BJ (cell line): ENCODE results near the gene GGCT. TPM values are rescaled to one million over a fixed set of nuclear protein-coding genes. Genes with fewer than 3 reads are reported as not detected.

Source experiments
- CTCF ChIA-PET: fragments of 350-600 bp; formaldehyde crosslinking; extraction: SDS; loops from one replicate; lab custom pipeline; 2021; ENCODE audit warnings: antibody characterized with exemption, inconsistent platforms; lab: Yijun Ruan, JAX
- POLR2A ChIA-PET: fragments of 300-600 bp; sonication (Branson Sonifier 250); formaldehyde crosslinking; extraction: SDS; loops from one replicate; lab custom pipeline; 2021; ENCODE audit warnings: antibody characterized with exemption; lab: Charles Lee
- DNase-seq: peaks from one replicate; pipeline ENCODE4 v3.0.0-alpha.2; 2011; ENCODE audit warnings: low read depth
- H3K27me3 ChIP-seq: 2 replicates; pipeline ENCODE4 v1.6.0; 2011; ENCODE audit warnings: low read length; ENCODE audit not compliant: control insufficient read depth, insufficient read depth
- H3K36me3 ChIP-seq: 2 replicates; pipeline ENCODE4 v1.5.1; 2011; ENCODE audit warnings: low read length; ENCODE audit not compliant: control insufficient read depth, insufficient read depth
- H3K4me3 ChIP-seq: 2 replicates; pipeline ENCODE4 v1.5.1; 2011; ENCODE audit warnings: low read depth, mild to moderate bottlenecking, control low read depth, low read length
- polyA plus RNA-seq: library from polyadenylated mRNA; depleted of rRNA; stranded (reverse); fragments of >200 nt; gene quantifications from 2 replicates; pipeline ENCODE4 v1.2.3, GENCODE V29; 2011
- TF ChIP-seq, protein P1 (sequence below): IDR thresholded peaks from 2 replicates; pipeline ENCODE4 v1.5.1; 2011; ENCODE audit warnings: low read depth, mild to moderate bottlenecking, control low read depth, inconsistent platforms, low read length, moderate library complexity; ENCODE audit not compliant: insufficient read depth

The GGCT gene
- polyA plus RNA-seq, 1 experiment: 16.5 TPM

DNA sequence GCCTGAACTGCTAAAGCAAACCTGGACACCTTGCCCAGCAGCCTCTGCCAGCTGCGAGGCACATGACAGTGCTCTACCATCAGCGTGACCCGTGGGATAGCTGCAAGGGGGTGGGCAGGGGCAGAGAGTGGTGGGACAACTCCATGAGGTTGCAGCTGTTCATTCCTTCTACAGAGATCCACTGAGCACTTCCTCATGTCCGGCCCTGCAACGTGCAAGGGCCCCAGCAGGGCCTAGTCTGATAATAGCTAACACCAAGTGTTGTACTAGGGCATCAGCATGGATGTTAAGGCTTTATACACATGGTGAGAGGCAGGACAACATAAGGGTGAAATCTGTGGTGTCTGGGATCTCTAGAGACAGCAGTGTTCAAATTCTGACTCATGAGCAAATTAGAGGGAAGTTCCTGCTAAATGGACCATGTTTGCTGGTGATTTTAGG is 40.4 kb downstream of the GGCT start:
- ChIA-PET CTCF (interaction anchor here (1.6 kb wide), 1 partner anchor 13 kb away, joined by 5 read pairs; no protein-coding TSS in a partner anchor), POLR2A (no interaction called here)
- no peak overlapping the region for H3K4me3 ChIP-seq
- H3K36me3 ChIP-seq: no peaks in the 10 kb centered on the region
- TF ChIP-seq, protein P1, sequence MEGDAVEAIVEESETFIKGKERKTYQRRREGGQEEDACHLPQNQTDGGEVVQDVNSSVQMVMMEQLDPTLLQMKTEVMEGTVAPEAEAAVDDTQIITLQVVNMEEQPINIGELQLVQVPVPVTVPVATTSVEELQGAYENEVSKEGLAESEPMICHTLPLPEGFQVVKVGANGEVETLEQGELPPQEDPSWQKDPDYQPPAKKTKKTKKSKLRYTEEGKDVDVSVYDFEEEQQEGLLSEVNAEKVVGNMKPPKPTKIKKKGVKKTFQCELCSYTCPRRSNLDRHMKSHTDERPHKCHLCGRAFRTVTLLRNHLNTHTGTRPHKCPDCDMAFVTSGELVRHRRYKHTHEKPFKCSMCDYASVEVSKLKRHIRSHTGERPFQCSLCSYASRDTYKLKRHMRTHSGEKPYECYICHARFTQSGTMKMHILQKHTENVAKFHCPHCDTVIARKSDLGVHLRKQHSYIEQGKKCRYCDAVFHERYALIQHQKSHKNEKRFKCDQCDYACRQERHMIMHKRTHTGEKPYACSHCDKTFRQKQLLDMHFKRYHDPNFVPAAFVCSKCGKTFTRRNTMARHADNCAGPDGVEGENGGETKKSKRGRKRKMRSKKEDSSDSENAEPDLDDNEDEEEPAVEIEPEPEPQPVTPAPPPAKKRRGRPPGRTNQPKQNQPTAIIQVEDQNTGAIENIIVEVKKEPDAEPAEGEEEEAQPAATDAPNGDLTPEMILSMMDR: no peak
- no peak for DNase-seq
- no peaks in the 10 kb centered on the region for H3K27me3 ChIP-seq

DNA sequence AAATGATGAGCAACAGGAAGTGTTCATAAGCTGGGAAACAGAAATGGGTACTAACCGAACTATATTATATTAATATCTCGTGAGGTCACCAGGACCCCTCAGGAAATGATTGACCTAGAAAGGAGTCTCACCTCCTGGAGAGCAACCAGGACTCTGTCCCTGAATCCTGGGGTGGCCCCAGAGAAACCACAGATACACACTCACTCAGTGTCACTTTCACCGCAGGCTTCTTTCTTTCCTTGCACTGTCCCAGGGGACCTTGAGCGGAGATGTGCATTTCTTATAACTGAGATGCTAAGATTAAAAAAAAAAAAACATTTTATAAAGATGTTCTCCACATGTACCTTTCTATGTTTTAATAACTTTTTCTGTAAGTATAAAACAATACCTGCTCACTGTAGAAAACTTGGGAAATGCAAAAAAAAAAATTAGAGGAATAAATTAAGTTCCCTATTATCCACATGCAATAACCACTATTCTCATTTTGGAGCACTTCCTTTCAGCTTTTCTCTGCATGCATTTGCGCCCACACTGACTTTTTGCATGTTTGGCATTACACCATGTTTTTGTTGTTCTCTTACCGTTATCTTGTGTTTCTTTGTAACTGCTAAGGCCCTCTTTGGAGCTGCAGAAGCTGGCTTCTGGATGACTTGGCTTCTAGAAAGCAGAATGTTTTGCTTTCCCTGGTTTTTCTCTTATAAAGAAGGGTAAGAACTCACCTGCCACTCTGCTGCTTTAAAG is 41.1 kb downstream of the GGCT start:
- no peaks in the 10 kb centered on the region for H3K36me3 ChIP-seq
- TF ChIP-seq, protein P1: no peak
- CTCF ChIA-PET: no interaction called here
- DNase-seq: no peak
- H3K27me3 ChIP-seq: no peaks in the 10 kb centered on the region
- POLR2A ChIA-PET: no interaction called here
- H3K4me3 ChIP-seq: no peak overlapping the region

DNA sequence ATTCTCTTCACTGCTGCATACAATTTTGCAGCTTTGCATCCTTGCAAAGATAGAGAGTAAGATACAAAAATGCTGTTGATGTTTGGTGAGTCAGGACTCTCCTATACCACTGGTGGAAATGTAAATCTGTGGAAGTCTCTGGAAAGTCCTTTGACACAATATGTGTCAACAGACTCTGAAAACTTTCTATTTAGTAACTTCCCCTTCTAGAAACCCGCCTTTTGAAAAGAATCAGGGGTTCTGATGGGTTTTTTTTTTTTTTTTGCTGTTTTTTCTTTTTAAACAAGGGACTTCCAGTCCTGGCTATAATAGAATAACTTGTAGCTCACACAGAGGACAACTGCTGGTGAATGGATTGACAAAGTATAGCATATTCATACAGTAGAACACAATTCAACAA is 42.5 kb downstream of the GGCT start:
- TF ChIP-seq, protein P1: no peak
- DNase-seq: no peak
- Histone ChIP-seq H3K27me3 (no peaks in the 10 kb centered on the region), H3K4me3 (no peak overlapping the region), H3K36me3 (no peaks in the 10 kb centered on the region)
- ChIA-PET CTCF (no interaction called here), POLR2A (no interaction called here)

DNA sequence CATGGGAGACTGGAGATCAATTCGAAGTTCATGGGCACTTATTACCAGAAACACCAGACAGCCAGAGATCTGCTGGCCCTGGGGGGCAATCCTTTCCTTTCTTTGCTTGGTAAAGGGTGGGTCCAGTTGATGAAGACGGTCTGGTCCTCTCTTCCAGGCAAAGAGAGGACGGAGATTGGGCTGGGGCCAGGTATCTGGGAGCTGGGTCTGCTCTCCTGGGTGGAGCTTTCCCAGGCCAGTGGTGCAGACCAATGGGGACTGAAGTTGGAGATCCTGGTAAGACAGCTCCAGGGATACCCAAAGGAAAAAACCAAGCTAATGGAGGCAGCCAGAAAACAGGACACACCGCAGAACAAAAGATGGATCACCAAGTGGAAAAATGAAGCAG is 44.4 kb downstream of the GGCT start:
- H3K36me3 ChIP-seq: no peaks in the 10 kb centered on the region
- POLR2A ChIA-PET: interaction anchor here (1.3 kb wide), 1 partner anchor 11 kb away, joined by 4 read pairs; no protein-coding TSS in a partner anchor
- H3K4me3 ChIP-seq: no peak overlapping the region
- CTCF ChIA-PET: interaction anchor here (1.3 to 2.8 kb wide), 4 partner anchors 8 to 184 kb away, joined by 3 to 8 read pairs (median 7); no protein-coding TSS in a partner anchor
- no peak for DNase-seq
- no peaks in the 10 kb centered on the region for H3K27me3 ChIP-seq
- TF ChIP-seq, protein P1: no peak

DNA sequence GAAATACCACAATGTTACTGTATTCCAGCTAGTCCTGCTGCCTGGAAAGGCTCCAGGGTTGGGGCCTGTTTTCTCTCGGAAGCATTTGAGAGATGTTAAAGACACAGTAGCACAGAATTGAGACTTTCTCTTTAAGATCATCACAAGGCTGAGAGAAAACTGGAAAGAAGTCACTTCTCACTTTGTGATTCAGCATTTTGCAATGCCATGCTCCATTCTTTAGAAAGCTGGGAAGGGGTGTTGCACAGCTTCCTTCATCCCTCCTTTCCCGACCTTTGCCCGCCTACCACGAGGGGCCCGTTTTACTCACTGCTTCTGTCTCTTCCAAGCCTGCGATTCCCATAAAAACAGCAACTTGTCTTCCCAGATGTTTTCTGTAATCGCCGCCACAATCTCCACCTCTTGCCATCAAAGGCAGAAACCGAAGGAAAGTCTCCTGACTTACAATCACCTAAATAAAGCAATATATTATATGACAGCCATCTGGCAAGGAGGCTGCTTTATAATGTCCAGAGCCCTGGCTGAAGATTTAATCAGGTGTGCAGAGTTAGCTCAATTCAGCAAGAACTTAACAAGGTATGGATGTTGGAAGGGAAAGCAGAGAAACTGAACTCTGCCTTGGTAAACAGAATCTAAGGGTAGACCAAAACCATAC is 44.9 kb downstream of the GGCT start:
- DNase-seq: peak; percentile 94
- TF ChIP-seq, protein P1: no peak
- Histone ChIP-seq H3K27me3 (no peaks in the 10 kb centered on the region), H3K4me3 (no peak overlapping the region), H3K36me3 (peaks cover under 1% of the 10 kb centered on the region; the same call in 1 of the 2 replicates)
- POLR2A ChIA-PET: interaction anchor here (1.3 kb wide), 1 partner anchor 10 kb away, joined by 4 read pairs; no protein-coding TSS in a partner anchor
- CTCF ChIA-PET: interaction anchor here (1.3 to 2.8 kb wide), 4 partner anchors 9 to 184 kb away, joined by 3 to 8 read pairs (median 7); no protein-coding TSS in a partner anchor
